HEK293 (cell line): ENCODE measurements around the gene GTF2H3.

ENCODE experiments used
- CTCF ChIA-PET: fragments of 350-600 bp; formaldehyde crosslinking; extraction: SDS; loops from one replicate; lab custom pipeline; 2021; ENCODE audit warnings: antibody characterized with exemption; lab: Yijun Ruan, JAX
- POLR2A ChIA-PET: fragments of 300-600 bp; formaldehyde crosslinking; extraction: SDS; loops from one replicate; lab custom pipeline; 2020; ENCODE audit warnings: antibody characterized with exemption, inconsistent platforms; lab: Yijun Ruan, JAX
- H3K27ac ChIP-seq: fragments of 200-500 bp; sonication (Bioruptor generic); 2 replicates; pipeline ENCODE4 v1.5.1; 2014; ENCODE audit warnings: low read depth, low read length, control low read depth, inconsistent platforms; ENCODE audit errors: extremely low read depth
- H3K36me3 ChIP-seq, 2 experiments: fragments of 200-500 bp in 1 of 2; sonication (Bioruptor generic) in 1 of 2; 1 replicate in 1 of 2; 2 replicates in 1 of 2; pipeline ENCODE4 v1.5.1; 2014 to 2017; ENCODE audit warnings: inconsistent platforms in 2 of 2, low read length in 2 of 2; ENCODE audit not compliant: control insufficient read depth in 2 of 2, insufficient read depth in 1 of 2
- H3K4me1 ChIP-seq: fragments of 200-500 bp; sonication (Bioruptor generic); 2 replicates; pipeline ENCODE4 v1.5.1; 2014; ENCODE audit warnings: mild to moderate bottlenecking, low read length, inconsistent platforms; ENCODE audit not compliant: control insufficient read depth, insufficient read depth
- H3K4me3 ChIP-seq: 2 replicates; pipeline ENCODE4 v1.5.1; 2011; ENCODE audit warnings: low read depth, mild to moderate bottlenecking, control low read depth, low read length, moderate library complexity
- H3K9me3 ChIP-seq: fragments of 200-500 bp; sonication (Bioruptor generic); 2 replicates; pipeline ENCODE4 v1.5.1; 2014; ENCODE audit warnings: low read depth, low read length, inconsistent platforms; ENCODE audit not compliant: control insufficient read depth, insufficient read depth
- AEBP2 ChIP-seq: fragments of 450-650 bp; formaldehyde crosslinking; IDR thresholded peaks from 2 replicates; pipeline ENCODE4 v1.5.1; 2016; ENCODE audit warnings: missing biosample characterization, missing genetic modification characterization, borderline replicate concordance
- GLIS2 ChIP-seq: fragments of 450-650 bp; formaldehyde crosslinking; IDR thresholded peaks from 2 replicates; pipeline ENCODE4 v1.5.1; 2016; ENCODE audit warnings: missing biosample characterization, missing genetic modification characterization
- YY2 ChIP-seq: fragments of 450-650 bp; formaldehyde crosslinking; IDR thresholded peaks from 2 replicates; pipeline ENCODE4 v1.5.1; 2016; ENCODE audit warnings: missing biosample characterization, missing genetic modification characterization
- ZBTB11 ChIP-seq: fragments of 450-650 bp; formaldehyde crosslinking; conservative IDR thresholded peaks from 2 replicates; pipeline ENCODE4 v1.5.1; 2016; ENCODE audit warnings: low read depth, missing biosample characterization, missing genetic modification characterization
- ZNF121 ChIP-seq: fragments of 450-650 bp; formaldehyde crosslinking; IDR thresholded peaks from 2 replicates; pipeline ENCODE4 v1.5.1; 2016; ENCODE audit warnings: missing biosample characterization, missing genetic modification characterization
- ZNF148 ChIP-seq: fragments of 450-650 bp; formaldehyde crosslinking; IDR thresholded peaks from 2 replicates; pipeline ENCODE4 v1.5.0; 2017; ENCODE audit warnings: missing biosample characterization, missing genetic modification characterization, borderline replicate concordance
- ZNF18 ChIP-seq: fragments of 450-650 bp; formaldehyde crosslinking; IDR thresholded peaks from 2 replicates; pipeline ENCODE4 v1.5.1; 2016; ENCODE audit warnings: missing biosample characterization, missing genetic modification characterization
- ZNF274 ChIP-seq, 2 experiments: fragments of 200-500 bp in 1 of 2; fragments of 450-650 bp in 1 of 2; sonication (Bioruptor generic) in 1 of 2; formaldehyde crosslinking in 1 of 2; IDR thresholded peaks; 2 replicates each; pipeline versions ENCODE4 v1.5.1 to v1.6.1; 2014 to 2016; ENCODE audit warnings: borderline replicate concordance in 1 of 2, inconsistent platforms in 1 of 2, low read length in 1 of 2, missing biosample characterization in 1 of 2, missing genetic modification characterization in 1 of 2
- ZNF280D ChIP-seq: fragments of 450-650 bp; formaldehyde crosslinking; IDR thresholded peaks from 2 replicates; pipeline ENCODE4 v1.5.1; 2016; ENCODE audit warnings: missing biosample characterization, missing genetic modification characterization
- ZNF335 ChIP-seq: fragments of 450-650 bp; formaldehyde crosslinking; conservative IDR thresholded peaks from 2 replicates; pipeline ENCODE4 v1.5.1; 2016; ENCODE audit warnings: missing biosample characterization, missing genetic modification characterization
- ZNF473 ChIP-seq: fragments of 450-650 bp; formaldehyde crosslinking; IDR thresholded peaks from 2 replicates; pipeline ENCODE4 v1.5.1; 2017; ENCODE audit warnings: missing biosample characterization, missing genetic modification characterization
- ZNF560 ChIP-seq: fragments of 450-650 bp; formaldehyde crosslinking; IDR thresholded peaks from 2 replicates; pipeline ENCODE4 v1.5.1; 2017; ENCODE audit warnings: missing biosample characterization, missing genetic modification characterization, borderline replicate concordance
- ZNF561 ChIP-seq: fragments of 450-650 bp; IDR thresholded peaks from 2 replicates; pipeline ENCODE4 v1.5.1; 2018; ENCODE audit warnings: missing biosample characterization, missing genetic modification characterization, borderline replicate concordance
- ZNF624 ChIP-seq: fragments of 450-650 bp; formaldehyde crosslinking; IDR thresholded peaks from 2 replicates; pipeline ENCODE4 v1.5.1; 2017; ENCODE audit warnings: missing biosample characterization, missing genetic modification characterization

Gene GTF2H3

GRCh38 chr12:123675436-123675835 lies 41.8 kb downstream of the GTF2H3 start (continued):
- TF ChIP-seq ZNF473 (tag by site-specific recombination) = no peak

- ChIA-PET POLR2A (interaction anchor here (0.6 to 1.3 kb wide), 2 partner anchors 35 to 71 kb away, joined by 3 to 5 read pairs; partner anchors contain the start of gene ATP6V0A2), CTCF (no interaction called here)
- H3K9me3 ChIP-seq = no peaks in the 10 kb centered on the region
- no peak overlapping the region for H3K27ac ChIP-seq
- peaks cover 30 to 55% of the 10 kb centered on the region in 2 experiments; a peak in 2 of 3 replicates for H3K36me3 ChIP-seq
- no peak overlapping the region for H3K4me3 ChIP-seq
- H3K4me1 ChIP-seq = no peaks in the 10 kb centered on the region
- TF ChIP-seq ZNF121 (tag by site-specific recombination) (peak; percentile 75), AEBP2 (tag by site-specific recombination) (no peak), ZNF561 (tag by site-specific recombination) (no peak)
Observed at GRCh38 chr12:123676616-123677320, 43.1 kb downstream of the GTF2H3 start.

- POLR2A ChIA-PET = interaction anchor here (0.6 kb wide), 1 partner anchor 20 kb away, joined by 3 read pairs; no protein-coding TSS in a partner anchor
- no peak overlapping the region for H3K27ac ChIP-seq
- CTCF ChIA-PET = no interaction called here
- H3K9me3 ChIP-seq = no peaks in the 10 kb centered on the region
- TF ChIP-seq ZNF560 (no peak), GLIS2 (tag by site-specific recombination) (no peak), ZNF148 (no peak), ZNF280D (tag by site-specific recombination) (no peak)
- TF ChIP-seq, all 188 proteins: peak for 0
- Histone ChIP-seq H3K4me1 (no peaks in the 10 kb centered on the region), H3K4me3 (no peak overlapping the region), H3K36me3 (peaks cover 26 to 55% of the 10 kb centered on the region in 2 experiments; a peak in 2 of 3 replicates)
Observed at GRCh38 chr12:123678981-123679380, 45.4 kb downstream of the GTF2H3 start.

GRCh38 chr12:123681605-123682004 lies 48.0 kb downstream of the GTF2H3 start:
- H3K36me3 ChIP-seq = peaks cover 21 to 45% of the 10 kb centered on the region in 2 experiments; a peak in 2 of 3 replicates
- H3K9me3 ChIP-seq = no peaks in the 10 kb centered on the region
- POLR2A ChIA-PET = no interaction called here
- H3K27ac ChIP-seq = no peak overlapping the region
- CTCF ChIA-PET = no interaction called here
- H3K4me3 ChIP-seq = no peak overlapping the region
- H3K4me1 ChIP-seq = no peaks in the 10 kb centered on the region
- TF ChIP-seq YY2 (tag by site-specific recombination) = no peak
- TF ChIP-seq ZNF335 = no peak
- no peak for TF ChIP-seq ZBTB11
- no peak for TF ChIP-seq ZNF274 (IDR thresholded peaks at IDR 0.05; ENCODE audit: low read length)
- no peak for TF ChIP-seq ZNF274 (tag by site-specific recombination; IDR thresholded peaks at IDR 0.05; ENCODE audit: borderline replicate concordance)
- no peak for TF ChIP-seq ZNF18 (tag by site-specific recombination)
- no peak for TF ChIP-seq ZNF624
